CD4-positive, alpha-beta T cell treated with Interleukin-6 at 100 ng/mL for 8 hours (primary cell): ENCODE data around the gene DOCK9.
A peak's percentile ranks its signal among the peaks of the same experiment; 100 is the strongest.
"Not testable (repeated sequence)": the region's sequence is repeated elsewhere in the genome, so short reads cannot be mapped to it uniquely, and the experiment has no call there.

Source experiments
- DNase-seq: peaks from one replicate; pipeline ENCODE4 v3.0.0-alpha.2; 2020; ENCODE audit warnings: mixed read lengths, low spot score

Gene DOCK9

GRCh38 chr13:98916403-98916802 is 61.5 kb downstream of the DOCK9 start:
- no peak for DNase-seq

DNA sequence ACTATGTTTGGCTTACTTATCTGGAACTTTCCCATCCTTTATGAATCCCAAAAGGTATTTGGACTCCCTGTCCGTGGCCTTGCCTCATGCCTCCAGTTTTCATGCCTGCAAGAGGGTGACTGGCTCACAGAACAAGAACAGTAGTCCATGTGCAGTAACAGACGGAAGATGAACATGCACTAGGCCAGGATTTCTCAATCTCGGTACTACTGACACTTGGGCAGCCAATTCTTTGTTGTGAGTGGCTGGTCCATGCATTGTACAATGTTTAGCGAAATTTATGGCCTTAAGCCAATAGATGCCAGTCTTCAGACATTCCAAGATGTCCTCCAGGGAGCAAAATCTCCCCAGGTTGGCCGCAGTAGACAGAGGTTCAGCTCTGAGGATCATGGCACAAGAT is 61.9 kb downstream of the DOCK9 start:
- DNase-seq = no peak

DNA sequence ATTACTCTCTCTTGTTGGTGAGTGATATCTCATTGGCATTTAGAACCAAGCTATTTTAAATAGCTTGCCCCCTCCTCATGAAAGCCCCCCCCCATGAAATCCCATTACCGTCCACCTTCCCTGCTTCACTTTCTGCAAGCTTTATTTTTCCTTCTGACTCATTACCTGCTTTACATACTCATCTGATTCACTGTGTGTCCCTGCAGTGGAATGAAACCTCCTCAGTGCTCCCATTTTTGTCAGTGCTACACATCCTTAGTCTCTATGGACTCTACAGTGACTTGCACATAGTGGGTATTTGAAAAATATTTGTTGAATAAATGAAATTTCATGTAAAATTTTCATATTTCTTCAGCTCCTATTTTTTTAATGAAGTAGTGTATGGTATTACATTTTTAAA is 62.3 kb downstream of the DOCK9 start:
- DNase-seq = no peak

DNA sequence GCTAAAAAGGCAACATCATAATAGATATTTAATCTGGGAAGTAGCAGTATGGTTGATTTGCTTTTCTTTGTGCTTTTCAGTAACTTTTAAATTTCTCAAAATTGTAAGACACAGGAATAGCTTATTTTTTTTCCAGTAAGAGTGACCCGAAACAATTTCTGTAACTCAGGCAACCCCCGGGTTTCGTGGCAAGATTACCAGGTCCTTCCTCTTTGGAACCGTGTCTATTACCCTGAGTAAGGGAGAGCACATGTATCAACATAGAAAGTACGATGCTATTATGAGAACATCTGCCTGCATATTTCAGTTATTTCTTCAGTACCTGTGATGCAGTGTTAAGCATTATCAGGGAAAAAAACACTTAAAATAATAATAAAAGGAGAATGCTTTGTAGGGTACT is 64.1 kb downstream of the DOCK9 start:
- no peak for DNase-seq

DNA sequence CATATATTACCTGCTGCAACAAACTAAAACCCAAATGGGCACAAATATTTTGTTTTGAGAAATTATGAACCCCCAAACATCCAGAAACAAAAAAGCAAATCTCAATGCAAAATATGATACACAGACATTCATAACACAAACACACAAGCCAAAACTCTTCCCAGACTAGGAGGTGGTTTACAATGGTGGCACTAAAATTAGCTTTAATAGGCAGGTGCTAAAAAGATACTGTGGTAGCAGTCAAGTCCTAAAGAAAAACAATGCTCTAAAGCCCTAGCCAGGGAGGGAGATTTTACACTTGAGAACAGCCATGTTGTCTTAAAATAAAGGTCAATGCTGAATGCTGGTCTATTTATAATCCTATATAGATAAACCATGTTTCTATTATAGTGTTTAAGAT is 65.0 kb downstream of the DOCK9 start:
- DNase-seq = no peak

DNA sequence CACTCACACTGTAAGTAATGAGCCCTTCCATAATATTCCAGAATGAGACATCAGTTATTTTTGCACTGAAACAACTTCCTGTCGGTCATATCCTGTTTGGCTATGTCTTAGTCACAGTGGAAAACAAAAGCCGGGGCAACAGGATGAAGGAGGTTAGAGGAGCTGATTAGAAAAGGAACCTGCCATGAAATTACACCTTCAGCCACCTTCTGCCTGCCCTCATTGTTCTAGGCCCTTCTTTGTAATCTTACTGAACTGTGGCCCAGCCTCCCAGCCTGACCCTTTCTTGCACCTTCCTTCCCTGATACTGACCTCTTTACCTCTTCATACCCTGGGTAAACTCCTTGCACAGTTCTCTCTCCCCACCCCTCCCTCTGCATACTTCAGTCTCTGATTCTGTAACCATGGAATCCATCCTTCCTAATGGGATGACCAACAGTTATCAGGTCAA is 67.3 kb downstream of the DOCK9 start:
- peak; percentile 45 for DNase-seq

DNA sequence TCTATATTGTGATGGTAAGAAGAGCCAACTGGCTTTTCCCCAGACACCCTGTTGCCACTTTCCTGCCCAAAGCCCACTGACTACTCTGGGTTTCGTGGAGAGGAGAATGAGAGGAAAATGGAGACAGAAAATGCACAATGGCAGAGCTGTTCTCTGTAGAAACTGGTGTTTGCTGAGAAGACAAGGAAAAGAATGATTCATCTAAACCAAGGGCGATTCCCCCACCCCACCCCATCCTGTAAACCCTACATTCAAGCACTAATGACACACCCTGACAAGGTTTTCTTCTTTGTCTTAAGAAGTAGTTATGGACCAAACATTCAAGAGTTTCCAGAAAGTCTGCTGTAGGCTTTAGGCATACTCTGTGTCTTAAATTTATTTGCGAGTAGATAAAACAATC is 68.8 kb downstream of the DOCK9 start:
- DNase-seq = no peak

GRCh38 chr13:98906746-98907502 is 70.9 kb downstream of the DOCK9 start:
- no peak for DNase-seq

DNA sequence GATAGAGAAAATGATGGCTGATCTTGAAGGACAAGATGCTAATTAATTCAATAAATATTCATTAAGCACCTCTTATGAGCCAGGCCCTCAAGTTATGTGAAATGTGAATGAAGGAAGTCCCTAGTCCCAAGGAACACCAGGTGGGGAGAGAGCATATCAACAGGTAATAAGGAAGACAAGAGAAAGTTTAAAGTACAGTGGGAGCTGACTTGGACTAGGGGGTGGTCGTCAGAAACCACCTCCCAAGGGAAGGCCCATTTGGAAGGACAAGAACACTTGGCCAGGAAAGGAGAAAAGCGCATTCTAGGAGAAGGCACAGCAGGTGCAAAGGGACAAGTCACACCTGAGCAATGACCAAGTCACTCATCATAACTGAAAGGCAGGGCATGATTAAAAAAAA is 72.7 kb downstream of the DOCK9 start:
- DNase-seq = no peak

DNA sequence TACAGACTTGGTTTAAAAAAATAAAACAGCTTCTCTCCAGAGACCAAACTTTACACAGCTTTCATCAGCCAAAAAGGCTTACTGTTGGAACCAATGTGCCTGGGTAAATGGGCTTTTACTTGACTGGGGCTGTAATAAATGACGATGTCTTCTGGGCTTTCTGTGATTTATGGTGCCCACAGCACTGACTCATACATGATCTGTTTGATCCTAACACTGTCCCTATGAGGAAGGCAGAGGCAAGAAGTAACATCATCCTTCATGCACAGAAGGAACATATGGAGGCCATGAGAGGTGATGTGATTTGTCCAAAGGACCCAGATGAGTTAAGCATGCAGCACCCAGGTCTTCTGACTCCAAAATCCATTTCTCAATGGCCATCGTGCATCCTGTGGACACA is 77.4 kb downstream of the DOCK9 start:
- DNase-seq = no peak

DNA sequence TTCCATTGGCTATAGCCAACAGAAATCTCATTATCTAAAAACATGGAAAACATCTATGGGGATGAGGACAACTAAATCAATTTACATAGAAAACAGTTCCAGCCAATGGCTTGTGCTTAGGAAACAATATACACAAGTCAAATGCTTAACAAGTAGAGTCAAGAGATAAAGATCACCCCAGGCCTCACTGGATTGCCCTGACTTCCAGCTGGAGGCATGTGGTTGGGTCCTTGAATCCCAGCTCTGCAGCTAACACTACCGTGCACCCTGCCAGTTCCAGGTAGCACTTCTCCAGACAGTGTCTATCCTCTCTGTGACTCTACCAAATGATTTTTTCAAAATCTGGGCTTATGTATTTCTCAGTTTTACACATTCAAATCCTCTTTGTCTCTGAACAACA is 80.2 kb downstream of the DOCK9 start:
- no peak for DNase-seq

DNA sequence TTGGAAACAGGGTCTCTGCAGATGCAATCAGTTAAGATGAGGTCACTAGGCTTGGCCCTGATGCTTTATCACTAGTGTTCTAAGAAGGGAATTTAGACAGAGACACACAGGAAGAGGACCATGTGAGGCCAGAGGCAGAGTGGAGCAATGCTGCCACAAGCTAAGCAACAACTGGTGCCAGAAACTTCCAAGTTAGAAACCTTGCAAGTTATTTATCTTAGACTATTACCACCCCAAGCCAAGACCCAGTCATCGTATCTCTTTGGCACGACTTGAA is 81.1 kb downstream of the DOCK9 start:
- no peak for DNase-seq

GRCh38 chr13:98896083-98896867 is 81.6 kb downstream of the DOCK9 start:
- no peak for DNase-seq

DNA sequence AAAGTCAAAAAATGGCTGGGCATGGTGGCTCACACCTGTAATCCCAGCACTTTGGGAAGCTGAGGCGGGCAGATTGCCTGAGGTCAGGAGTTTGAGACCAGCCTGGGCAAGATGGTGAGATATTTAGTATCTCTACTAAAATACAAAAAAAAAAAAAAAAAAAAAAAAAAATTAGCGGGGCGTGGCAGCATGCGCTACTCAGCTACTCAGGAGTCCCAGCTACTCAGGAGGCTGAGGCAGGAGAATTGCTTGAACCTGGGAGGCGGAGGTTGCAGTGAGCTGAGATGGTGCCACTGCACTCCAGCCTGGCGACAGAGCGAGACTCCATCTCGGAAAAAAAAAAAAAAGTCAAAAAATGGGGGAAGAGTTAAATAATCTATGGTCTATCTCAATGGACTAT is 83.0 kb downstream of the DOCK9 start:
- not testable (repeated sequence) for DNase-seq

GRCh38 chr13:98893371-98893770 is 84.5 kb downstream of the DOCK9 start:
- DNase-seq = no peak

GRCh38 chr13:98892821-98893220 is 85.0 kb downstream of the DOCK9 start:
- DNase-seq = no peak

DNA sequence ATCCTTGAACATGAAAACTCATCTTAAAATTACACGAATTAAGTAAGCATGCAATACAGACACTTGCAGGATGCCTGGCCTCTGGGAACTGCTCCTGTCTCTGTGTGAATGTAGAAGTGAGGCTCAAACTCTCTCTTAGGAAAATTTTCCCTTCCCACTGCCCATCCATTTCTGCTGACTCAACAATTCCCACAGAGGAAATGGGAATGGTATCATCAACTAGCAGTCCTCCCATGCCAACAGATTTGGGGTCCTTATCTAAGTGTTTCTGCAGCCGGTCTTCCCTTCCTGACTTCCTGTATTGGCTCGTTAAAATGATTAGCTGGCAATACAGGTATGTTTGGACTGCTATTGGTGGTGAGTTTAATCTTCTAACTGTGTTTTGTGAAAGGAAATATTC is 85.8 kb downstream of the DOCK9 start:
- DNase-seq = no peak

DNA sequence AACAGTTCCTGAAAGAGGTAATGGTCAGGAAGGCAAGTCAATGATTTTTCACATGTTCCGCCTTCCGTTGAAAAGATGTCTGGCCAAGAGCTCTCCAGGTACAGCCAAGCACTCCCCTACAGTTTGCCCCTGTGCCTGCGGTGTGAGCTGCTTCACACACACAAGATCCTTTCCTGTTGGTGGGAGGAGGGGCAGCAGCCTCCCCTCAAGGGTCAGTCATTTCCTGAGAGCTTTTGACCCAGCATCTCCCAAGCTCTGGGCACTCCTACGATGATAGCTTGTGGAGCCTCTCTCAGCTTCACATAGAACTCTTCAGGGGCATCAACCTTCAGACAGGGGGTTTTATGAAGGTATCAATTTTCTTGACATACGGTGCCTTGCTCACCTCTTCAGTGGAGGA is 86.9 kb downstream of the DOCK9 start:
- no peak for DNase-seq

DNA sequence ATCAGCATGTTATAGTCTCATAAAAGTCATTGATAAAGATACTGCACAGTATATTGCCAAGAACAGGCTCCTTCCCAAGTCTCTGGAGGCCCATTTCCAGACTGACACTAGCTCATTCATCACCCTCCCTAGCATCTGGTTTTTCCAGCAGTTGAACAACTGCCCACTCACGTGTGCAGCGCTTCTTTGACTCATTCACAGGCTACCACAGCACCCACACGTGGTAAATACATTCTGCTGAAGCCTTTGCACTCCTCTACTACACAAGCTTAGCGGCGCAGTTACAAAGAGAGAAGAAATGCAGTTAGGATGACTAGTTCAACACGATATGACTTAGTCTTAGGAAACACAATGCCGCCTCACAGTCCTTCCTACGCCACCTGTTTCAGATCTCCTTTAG is 87.7 kb downstream of the DOCK9 start:
- DNase-seq = no peak

GRCh38 chr13:98889419-98890085 is 88.3 kb downstream of the DOCK9 start:
- DNase-seq = no peak

DNA sequence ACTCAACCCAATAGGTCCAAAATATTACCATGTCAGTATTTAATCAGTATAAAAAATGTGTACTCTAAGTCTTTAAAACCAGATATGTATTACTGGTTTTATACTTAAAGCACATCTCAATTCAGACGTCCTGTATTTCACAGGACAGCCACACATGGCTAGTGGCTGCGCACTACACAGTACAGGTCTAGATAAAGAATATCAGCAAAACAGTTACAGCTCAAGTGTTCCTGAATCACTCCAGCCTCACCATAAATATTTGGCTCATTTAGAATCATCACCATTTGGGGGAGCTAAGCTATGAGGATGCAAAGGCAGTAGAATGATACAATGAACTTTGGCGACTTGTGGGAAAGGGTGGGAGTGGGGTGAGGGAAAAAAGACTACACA is 89.0 kb downstream of the DOCK9 start:
- DNase-seq = no peak

DNA sequence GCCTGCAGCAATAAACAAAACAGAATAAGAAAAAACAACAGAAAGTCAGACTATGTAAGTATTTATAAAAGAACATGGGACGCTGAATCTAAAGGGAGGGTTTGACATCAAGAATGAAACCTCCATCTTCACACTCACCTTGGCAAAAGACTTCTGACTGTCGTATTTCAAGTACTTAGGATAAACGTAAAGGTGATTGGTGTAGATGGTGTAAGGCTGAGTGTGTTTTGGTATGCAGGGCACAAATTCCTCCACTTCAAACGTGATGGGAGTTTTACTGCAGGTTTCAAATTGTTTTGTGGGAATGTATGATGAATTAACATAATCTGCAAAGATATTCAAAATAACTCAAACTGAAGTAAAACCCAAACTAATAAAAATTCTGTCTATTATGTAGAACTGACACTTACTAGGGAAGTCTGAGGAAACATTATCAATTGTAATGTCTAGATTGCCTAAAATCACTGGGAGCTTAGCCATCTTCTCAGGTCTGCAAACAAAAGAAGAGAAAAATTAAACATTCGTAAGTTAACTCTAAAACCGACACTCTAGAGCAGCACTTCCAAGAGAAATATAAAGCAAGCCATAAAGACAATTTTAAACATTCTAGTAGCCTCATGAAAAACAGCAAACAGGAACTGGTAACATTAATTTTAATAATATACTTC is 89.5 kb downstream of the DOCK9 start:
- DNase-seq = no peak
